Fibroblast of mammary gland (primary cell): Measurements from ENCODE around the gene CSMD2.

Experiments
- DNase-seq: peaks from one replicate; pipeline ENCODE4 v3.0.0-alpha.2; 2010; ENCODE audit warnings: low read depth
- H3K4me3 ChIP-seq: 2 replicates; pipeline ENCODE4 v1.5.1; 2011; ENCODE audit warnings: low read depth, mild to moderate bottlenecking, low read length, moderate library complexity; ENCODE audit not compliant: control insufficient read depth
- CTCF ChIP-seq: conservative IDR thresholded peaks from 2 replicates; pipeline ENCODE4 v1.5.1; 2011; ENCODE audit warnings: low read depth, low read length, inconsistent platforms; ENCODE audit not compliant: control insufficient read depth, insufficient read depth

The CSMD2 gene

GRCh38 chr1:34057347-34058130 is 107.5 kb downstream of the CSMD2 start:
- TF ChIP-seq CTCF, result no peak
- H3K4me3 ChIP-seq, result no peak overlapping the region
- no peak for DNase-seq

- no peak for TF ChIP-seq CTCF
- DNase-seq, result no peak
- H3K4me3 ChIP-seq, result no peak overlapping the region
Measured at GRCh38 chr1:34055818-34056217, 109.2 kb downstream of the CSMD2 start.

- no peak for DNase-seq
- TF ChIP-seq CTCF, result no peak
- no peak overlapping the region for H3K4me3 ChIP-seq
Measured at GRCh38 chr1:34054920-34055319, 110.1 kb downstream of the CSMD2 start.

- TF ChIP-seq CTCF, result no peak
- no peak overlapping the region for H3K4me3 ChIP-seq
- no peak for DNase-seq
Measured at GRCh38 chr1:34053660-34054059, 111.4 kb downstream of the CSMD2 start.

- H3K4me3 ChIP-seq, result no peak overlapping the region
- no peak for DNase-seq
- no peak for TF ChIP-seq CTCF
Measured at GRCh38 chr1:34052565-34052964, 112.5 kb downstream of the CSMD2 start.

GRCh38 chr1:34050709-34051485 is 114.1 kb downstream of the CSMD2 start:
- no peak for TF ChIP-seq CTCF
- H3K4me3 ChIP-seq, result no peak overlapping the region
- DNase-seq, result no peak
